ENCODE measurements around the gene CTSE.
"Not testable (repeated sequence)": the region's sequence is repeated elsewhere in the genome, so short reads cannot be mapped to it uniquely, and the experiment has no call there.

CTSE gene

DNA sequence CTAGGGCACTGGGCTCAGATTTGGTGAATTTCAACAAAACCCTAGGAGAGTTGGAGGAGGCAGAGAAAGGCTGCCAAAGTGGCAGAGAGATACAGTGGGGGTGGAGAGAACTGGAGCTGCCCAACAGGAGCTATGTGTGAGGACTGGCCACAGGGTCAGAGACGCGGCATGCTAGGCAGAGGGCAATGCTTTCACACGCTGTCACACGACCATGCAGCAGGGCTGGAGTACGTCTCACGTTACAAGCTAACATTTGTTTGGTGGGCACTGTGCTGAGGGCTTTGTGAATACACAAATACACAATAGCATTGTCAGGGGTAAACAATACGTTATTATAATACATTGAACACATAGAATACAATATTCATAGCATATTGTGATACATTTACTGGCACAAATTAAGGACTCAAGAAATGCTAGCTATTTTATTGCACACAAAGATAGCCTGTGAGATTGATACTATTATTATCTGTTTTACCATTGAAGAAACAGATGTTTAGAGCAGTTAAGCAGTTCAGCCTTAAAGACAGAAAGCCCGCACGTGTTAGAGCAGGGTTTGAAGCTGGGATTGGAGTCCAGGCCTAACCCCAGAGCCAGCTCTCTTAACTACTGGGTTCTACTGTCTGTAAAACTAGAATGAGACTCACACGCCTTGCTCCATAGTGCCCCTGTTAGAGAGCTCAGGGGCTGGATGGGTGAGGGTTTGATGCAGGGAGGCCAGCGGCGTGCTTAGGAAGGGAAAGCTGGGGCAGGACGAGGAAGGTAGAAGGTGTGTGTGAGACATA is 25.0 kb downstream of the CTSE start:
- TF ChIP-seq, protein P1, sequence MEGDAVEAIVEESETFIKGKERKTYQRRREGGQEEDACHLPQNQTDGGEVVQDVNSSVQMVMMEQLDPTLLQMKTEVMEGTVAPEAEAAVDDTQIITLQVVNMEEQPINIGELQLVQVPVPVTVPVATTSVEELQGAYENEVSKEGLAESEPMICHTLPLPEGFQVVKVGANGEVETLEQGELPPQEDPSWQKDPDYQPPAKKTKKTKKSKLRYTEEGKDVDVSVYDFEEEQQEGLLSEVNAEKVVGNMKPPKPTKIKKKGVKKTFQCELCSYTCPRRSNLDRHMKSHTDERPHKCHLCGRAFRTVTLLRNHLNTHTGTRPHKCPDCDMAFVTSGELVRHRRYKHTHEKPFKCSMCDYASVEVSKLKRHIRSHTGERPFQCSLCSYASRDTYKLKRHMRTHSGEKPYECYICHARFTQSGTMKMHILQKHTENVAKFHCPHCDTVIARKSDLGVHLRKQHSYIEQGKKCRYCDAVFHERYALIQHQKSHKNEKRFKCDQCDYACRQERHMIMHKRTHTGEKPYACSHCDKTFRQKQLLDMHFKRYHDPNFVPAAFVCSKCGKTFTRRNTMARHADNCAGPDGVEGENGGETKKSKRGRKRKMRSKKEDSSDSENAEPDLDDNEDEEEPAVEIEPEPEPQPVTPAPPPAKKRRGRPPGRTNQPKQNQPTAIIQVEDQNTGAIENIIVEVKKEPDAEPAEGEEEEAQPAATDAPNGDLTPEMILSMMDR (IDR thresholded peaks at IDR 0.05; ENCODE audit: control insufficient read depth, insufficient read depth, low read depth, low read length, missing control alignments): no peak
- no peak for DNase-seq (ENCODE audit: low read depth)
- no peak overlapping the region for H3K4me3 ChIP-seq (ENCODE audit: control insufficient read depth, low read depth, low read length)

GRCh38 chr1:205996641-205997040 is 27.1 kb downstream of the CTSE start:
- DNase-seq (ENCODE audit: low read depth); H3K4me3 ChIP-seq (ENCODE audit: control insufficient read depth, low read depth, low read length): not testable (repeated sequence)

DNA sequence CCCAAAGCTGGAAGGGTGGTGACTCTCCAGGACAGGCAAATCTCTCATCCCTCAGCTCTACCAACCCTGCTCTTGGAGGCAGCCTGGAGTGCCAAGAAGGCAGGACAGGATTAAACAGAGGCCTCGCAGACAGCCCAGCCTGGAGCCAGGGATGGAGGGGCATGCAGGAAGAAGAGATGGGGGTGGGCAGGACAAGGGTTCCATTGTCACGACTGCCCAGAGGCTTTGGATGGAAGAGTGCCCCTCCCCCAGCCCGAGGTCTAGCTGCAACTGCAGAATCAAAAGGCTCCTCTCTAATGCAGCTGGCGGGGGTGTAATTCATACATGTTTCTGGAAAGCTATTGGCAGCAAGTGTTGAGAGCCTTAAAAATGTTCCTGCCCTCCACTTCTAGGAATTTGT is 29.3 kb downstream of the CTSE start:
- no peak for DNase-seq (ENCODE audit: low read depth)
- TF ChIP-seq, protein P1 (IDR thresholded peaks at IDR 0.05; ENCODE audit: control insufficient read depth, insufficient read depth, low read depth, low read length, missing control alignments): no peak
- H3K4me3 ChIP-seq (ENCODE audit: control insufficient read depth, low read depth, low read length): no peak overlapping the region

DNA sequence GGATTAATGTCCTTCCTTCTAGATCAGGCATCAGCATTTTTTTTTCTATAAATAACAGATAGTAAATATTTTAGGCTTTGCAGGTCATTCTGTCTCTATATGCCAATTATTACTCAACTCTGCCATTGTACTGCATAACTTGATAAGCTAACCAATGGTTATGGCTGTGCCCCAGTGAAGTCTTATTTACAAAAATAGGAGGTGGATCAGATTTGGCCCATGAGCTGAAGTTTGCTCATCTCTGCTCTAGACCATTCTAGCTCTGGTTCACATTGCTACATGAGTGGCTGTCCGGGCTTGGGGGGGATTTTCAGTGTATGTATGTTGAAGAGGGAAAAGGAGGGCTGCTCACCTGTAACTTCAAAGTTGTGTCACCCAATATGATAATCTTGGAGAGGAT is 30.6 kb downstream of the CTSE start:
- TF ChIP-seq, protein P1 (IDR thresholded peaks at IDR 0.05; ENCODE audit: control insufficient read depth, insufficient read depth, low read depth, low read length, missing control alignments): no peak
- H3K4me3 ChIP-seq (ENCODE audit: control insufficient read depth, low read depth, low read length): no peak overlapping the region
- no peak for DNase-seq (ENCODE audit: low read depth)

DNA sequence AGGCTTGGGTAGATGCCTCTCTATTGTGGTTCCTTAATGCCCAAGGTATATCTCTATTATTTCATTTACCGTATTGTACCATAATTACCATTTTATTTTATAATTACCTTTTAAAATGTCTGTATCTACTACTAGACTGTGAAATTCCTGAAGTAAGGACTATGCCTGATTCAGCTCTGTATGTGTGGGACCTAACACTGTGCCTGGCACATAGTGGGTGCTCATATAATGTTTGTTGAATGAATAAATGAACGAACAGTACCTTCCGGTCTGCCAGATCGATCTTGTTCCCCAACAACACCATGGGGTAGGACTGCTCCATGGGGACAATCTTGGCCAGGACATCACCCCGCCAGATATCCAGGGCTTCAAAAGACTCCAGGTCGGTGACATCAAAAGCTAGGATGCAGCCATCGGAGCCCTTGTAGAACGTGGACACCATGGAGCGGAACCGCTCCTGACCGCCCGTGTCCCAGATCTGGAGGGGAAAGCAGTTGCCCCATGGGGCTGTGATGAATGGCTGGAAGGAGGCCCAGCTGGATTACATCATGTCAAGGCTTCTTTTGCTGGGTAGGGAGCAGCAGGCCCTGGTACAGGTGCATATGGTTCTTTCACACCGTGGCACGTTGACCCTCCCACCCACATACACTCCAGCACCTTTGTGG is 31.3 kb downstream of the CTSE start:
- H3K4me3 ChIP-seq (ENCODE audit: control insufficient read depth, low read depth, low read length): no peak overlapping the region
- no peak for DNase-seq (ENCODE audit: low read depth)
- TF ChIP-seq, protein P1 (IDR thresholded peaks at IDR 0.05; ENCODE audit: control insufficient read depth, insufficient read depth, low read depth, low read length, missing control alignments): no peak

- TF ChIP-seq, protein P1 (IDR thresholded peaks at IDR 0.05; ENCODE audit: control insufficient read depth, insufficient read depth, low read depth, low read length, missing control alignments): no peak
- H3K4me3 ChIP-seq (ENCODE audit: control insufficient read depth, low read depth, low read length): no peak overlapping the region
- peak; percentile 21 for DNase-seq (ENCODE audit: low read depth)
Observed at GRCh38 chr1:205991237-205991636, 32.5 kb downstream of the CTSE start.

- TF ChIP-seq, protein P1 (IDR thresholded peaks at IDR 0.05; ENCODE audit: control insufficient read depth, insufficient read depth, low read depth, low read length, missing control alignments): no peak
- no peak for DNase-seq (ENCODE audit: low read depth)
Observed at GRCh38 chr1:205990226-205990625, 33.5 kb downstream of the CTSE start.

More at GRCh38 chr1:205990226-205990625, 33.5 kb downstream of the CTSE start:
- H3K4me3 ChIP-seq (ENCODE audit: control insufficient read depth, low read depth, low read length): no peak overlapping the region
